GM19455 (cell line): Measurements from ENCODE around the gene VGLL4.

Source experiments
- ATAC-seq: cut with Tn5 transposase; IDR thresholded peaks from one replicate; pipeline ENCODE4 v1.9.1; 2021; ENCODE audit not compliant: unreplicated experiment

VGLL4 gene

GRCh38 chr3:11629716-11630115 is 14.0 kb downstream of the VGLL4 start:
- no peak for ATAC-seq

- ATAC-seq: no peak
Measured at GRCh38 chr3:11627612-11628011, 16.1 kb downstream of the VGLL4 start.

- ATAC-seq: peak; percentile 56
Measured at GRCh38 chr3:11626084-11626463, 17.6 kb downstream of the VGLL4 start.

- ATAC-seq: no peak
Measured at GRCh38 chr3:11625376-11626083, 18.2 kb downstream of the VGLL4 start.

GRCh38 chr3:11624704-11625375 is 18.9 kb downstream of the VGLL4 start:
- ATAC-seq: no peak

GRCh38 chr3:11624161-11624560 is 19.6 kb downstream of the VGLL4 start:
- peak; percentile 46 for ATAC-seq

- no peak for ATAC-seq
Measured at GRCh38 chr3:11622586-11623550, 20.8 kb downstream of the VGLL4 start.

- ATAC-seq: no peak
Measured at GRCh38 chr3:11621077-11621476, 22.6 kb downstream of the VGLL4 start.

- no peak for ATAC-seq
Measured at GRCh38 chr3:11619946-11620652, 23.6 kb downstream of the VGLL4 start.

- no peak for ATAC-seq
Measured at GRCh38 chr3:11619461-11619860, 24.3 kb downstream of the VGLL4 start.

- no peak for ATAC-seq
Measured at GRCh38 chr3:11618904-11619303, 24.8 kb downstream of the VGLL4 start.

- no peak for ATAC-seq
Measured at GRCh38 chr3:11616551-11616950, 27.2 kb downstream of the VGLL4 start.

- no peak for ATAC-seq
Measured at GRCh38 chr3:11613851-11614487, 29.7 kb downstream of the VGLL4 start.

GRCh38 chr3:11613319-11613718 is 30.4 kb downstream of the VGLL4 start:
- no peak for ATAC-seq

GRCh38 chr3:11612515-11613188 is 31.1 kb downstream of the VGLL4 start:
- no peak for ATAC-seq

GRCh38 chr3:11611341-11611799 is 32.3 kb downstream of the VGLL4 start:
- ATAC-seq: no peak

- no peak for ATAC-seq
Measured at GRCh38 chr3:11610700-11611275, 32.9 kb downstream of the VGLL4 start.

GRCh38 chr3:11610044-11610671 is 33.6 kb downstream of the VGLL4 start:
- ATAC-seq: no peak

- no peak for ATAC-seq
Measured at GRCh38 chr3:11609481-11609880, 34.2 kb downstream of the VGLL4 start.
